ENCODE data around the gene PODXL2. TPM values are rescaled to one million over a fixed set of nuclear protein-coding genes. Genes with fewer than 3 reads are reported as not detected.
A peak's percentile ranks its signal among the peaks of the same experiment; 100 is the strongest.

PODXL2 gene
- total and polyA plus RNA-seq, 2 of the 8 experiments (the other 6 are each of a cell fraction or from before 2014, with no cell fraction given) = 27.6 to 31.6 TPM

- Histone ChIP-seq H3K4ac (replicated peaks; ENCODE audit: insufficient read length, low read depth, low read length) (no peak overlapping the region), H2BK120ac (replicated peaks; ENCODE audit: low read depth, low read length) (no peak overlapping the region), H3K4me2 (ENCODE audit: insufficient read depth in 1 of 2, low read depth in 2 of 2, low read length in 2 of 2) (no peak overlapping the region), H3K4me1 (replicated peaks in 1 of 4; ENCODE audit: control insufficient read depth in 3 of 4, insufficient read depth in 4 of 4, low read length in 3 of 4) (no peaks in the 10 kb centered on the region; a peak in 1 of 7 replicates), H4K91ac (replicated peaks; ENCODE audit: insufficient read length, low read length) (no peak overlapping the region), H3K27ac (ENCODE audit: low read depth, low read length) (no peak overlapping the region; the same call in 1 of the 2 replicates), H3K27me3 (replicated peaks in 1 of 4; ENCODE audit: control insufficient read depth in 3 of 4, extremely low read depth in 1 of 4, insufficient read depth in 3 of 4, low read length in 3 of 4) (no peaks in the 10 kb centered on the region), H3K4me3 (ENCODE audit: extremely low read depth in 1 of 4, insufficient read depth in 2 of 4, low read depth in 3 of 4, low read length in 4 of 4) (no peak overlapping the region), H4K8ac (ENCODE audit: extremely low read depth, insufficient read depth, low read length) (no peak overlapping the region), H3K79me2 (ENCODE audit: control insufficient read depth in 1 of 2, insufficient read depth in 2 of 2, low read length in 2 of 2) (peaks cover 0 to 36% of the 10 kb centered on the region in 2 experiments), H2BK5ac (ENCODE audit: low read depth, low read length) (no peak overlapping the region), H3K56ac (replicated peaks; ENCODE audit: insufficient read length, low read depth, low read length) (no peak overlapping the region), H2BK20ac (ENCODE audit: low read length) (no peak overlapping the region), H3K14ac (ENCODE audit: insufficient read length) (no peak overlapping the region), H3K9me3 (ENCODE audit: insufficient read depth in 2 of 2, low read depth in 1 of 2, low read length in 1 of 2) (no peaks in the 10 kb centered on the region), H3K18ac (ENCODE audit: extremely low read depth, low read length) (no peak overlapping the region), H3K23ac (ENCODE audit: insufficient read length) (no peak overlapping the region), H3K36me3 (ENCODE audit: control insufficient read depth in 2 of 4, insufficient read depth in 4 of 4, low read length in 3 of 4) (peaks cover 69 to 95% (median 85%) of the 10 kb centered on the region in 4 experiments), H3K9ac (replicated peaks in 1 of 4; ENCODE audit: extremely low read depth in 1 of 4, low read depth in 3 of 4, low read length in 3 of 4) (no peak overlapping the region), H4K20me1 (replicated peaks in 1 of 2; ENCODE audit: control insufficient read depth in 1 of 2, insufficient read depth in 2 of 2, low read length in 2 of 2) (peaks cover 18 to 42% of the 10 kb centered on the region in 2 experiments), H2AK5ac (ENCODE audit: low read depth, low read length) (no peak overlapping the region), H4K5ac (ENCODE audit: insufficient read length, low read depth, low read length) (no peak overlapping the region), H3K79me1 (ENCODE audit: low read depth, low read length) (peaks cover 11% of the 10 kb centered on the region), H3K23me2 (ENCODE audit: low read depth, low read length) (no peaks in the 10 kb centered on the region), H2BK15ac (ENCODE audit: low read length) (no peak overlapping the region), H2AFZ (ENCODE audit: low read length) (no peak overlapping the region), H2BK12ac (ENCODE audit: low read depth, low read length) (no peak overlapping the region)
- whole genome bisulfite sequencing, 2 experiments (ENCODE audit: extremely low coverage in 1 of 2, insufficient coverage in 1 of 2, insufficient read length in 1 of 2, insufficient replicate concordance in 2 of 2, low coverage in 1 of 2, low lambda C conversion rate in 2 of 2, missing lambda C conversion rate in 1 of 2) = 95% methylated on average over 23 of the region's 24 CpGs; no CpG with 5 or more reads in 1 of the 2 experiments
- ChIA-PET POLR2A (ENCODE audit: partially characterized antibody) (interaction anchor here (1.2 to 12.5 kb wide), 9 partner anchors 7 to 66 kb away, joined by 3 to 182 read pairs (median 6); partner anchors contain the start of genes MCM2 and TPRA1), CTCF (ENCODE audit: partially characterized antibody) (interaction anchor here (1.0 to 4.8 kb wide), 3 partner anchors 8 to 31 kb away, joined by 3 to 21 read pairs (median 3); partner anchors contain the start of gene MCM2)
- FAIRE-seq (no peak), DNase-seq (ENCODE audit: low read depth in 1 of 2, low spot score in 2 of 2) (no peak)
- no peak for TF ChIP-seq ATF2 (IDR thresholded peaks at IDR 0.05; ENCODE audit: low read length)
- TF ChIP-seq GABPA (IDR thresholded peaks at IDR 0.05; ENCODE audit: borderline replicate concordance, insufficient read depth, low read length) = no peak
- TF ChIP-seq CBX8 (IDR thresholded peaks at IDR 0.05; ENCODE audit: borderline replicate concordance, low read depth, low read length) = no peak
- peak; percentile 60; the same call in 1 of the 2 replicates for TF ChIP-seq POLR2AphosphoS5 (IDR thresholded peaks at IDR 0.05; ENCODE audit: low read depth, low read length)
Observed at GRCh38 chr3:127606086-127606805, 22.7 kb upstream of the PODXL2 start.

All from H1 (cell line).